ENCODE measurements around the gene SLC19A1. TPM values are rescaled to one million over a fixed set of nuclear protein-coding genes. Genes with fewer than 3 reads are reported as not detected.

Gene SLC19A1
- total RNA-seq, 1 donor from 2014 or later: 9.0 TPM

DNA sequence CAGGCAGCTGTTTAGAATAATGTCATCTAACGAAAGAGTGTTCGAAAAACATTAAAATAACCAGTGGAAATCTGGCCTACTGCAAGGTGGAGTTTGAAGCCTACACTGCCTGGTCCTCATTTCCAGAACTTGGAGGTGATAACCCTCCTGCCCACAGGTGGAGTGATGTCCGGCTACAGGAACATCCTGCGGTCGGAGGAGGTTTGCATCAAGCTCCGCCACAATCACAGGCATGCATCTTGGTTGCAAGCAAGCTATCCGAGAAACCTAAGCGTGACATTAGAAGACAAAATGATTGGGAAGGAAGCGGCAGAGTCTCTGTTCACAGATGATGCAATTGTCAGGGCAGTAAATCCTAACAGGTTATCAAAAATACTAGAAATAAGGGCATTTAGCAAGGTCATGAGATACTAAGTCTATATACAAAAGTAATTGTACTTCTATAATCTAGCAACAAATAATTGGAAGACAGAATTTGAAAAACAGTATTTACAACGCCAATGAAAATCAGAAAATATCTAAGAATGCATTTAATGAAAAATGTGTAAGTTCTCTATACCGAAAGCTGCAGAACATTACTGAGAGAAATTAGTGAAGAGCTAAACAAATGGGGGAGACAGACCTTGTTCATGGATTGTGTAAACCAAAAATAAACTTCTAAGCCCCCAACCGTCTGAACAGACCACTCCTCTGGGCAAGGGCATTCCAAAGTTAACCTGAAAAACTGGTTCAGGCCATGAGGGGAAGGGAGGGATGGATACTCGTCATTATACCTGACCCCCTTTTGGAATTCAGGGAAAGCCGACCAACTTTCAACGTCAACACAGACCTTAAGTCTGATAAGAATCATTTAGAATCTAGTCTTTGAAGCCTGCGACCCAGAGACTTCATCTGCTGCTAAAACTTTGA is 4.7 kb upstream of the SLC19A1 start:
- DNase-seq (ENCODE audit: low spot score in 2 of 2) (no peak), FAIRE-seq (no peak)

DNA sequence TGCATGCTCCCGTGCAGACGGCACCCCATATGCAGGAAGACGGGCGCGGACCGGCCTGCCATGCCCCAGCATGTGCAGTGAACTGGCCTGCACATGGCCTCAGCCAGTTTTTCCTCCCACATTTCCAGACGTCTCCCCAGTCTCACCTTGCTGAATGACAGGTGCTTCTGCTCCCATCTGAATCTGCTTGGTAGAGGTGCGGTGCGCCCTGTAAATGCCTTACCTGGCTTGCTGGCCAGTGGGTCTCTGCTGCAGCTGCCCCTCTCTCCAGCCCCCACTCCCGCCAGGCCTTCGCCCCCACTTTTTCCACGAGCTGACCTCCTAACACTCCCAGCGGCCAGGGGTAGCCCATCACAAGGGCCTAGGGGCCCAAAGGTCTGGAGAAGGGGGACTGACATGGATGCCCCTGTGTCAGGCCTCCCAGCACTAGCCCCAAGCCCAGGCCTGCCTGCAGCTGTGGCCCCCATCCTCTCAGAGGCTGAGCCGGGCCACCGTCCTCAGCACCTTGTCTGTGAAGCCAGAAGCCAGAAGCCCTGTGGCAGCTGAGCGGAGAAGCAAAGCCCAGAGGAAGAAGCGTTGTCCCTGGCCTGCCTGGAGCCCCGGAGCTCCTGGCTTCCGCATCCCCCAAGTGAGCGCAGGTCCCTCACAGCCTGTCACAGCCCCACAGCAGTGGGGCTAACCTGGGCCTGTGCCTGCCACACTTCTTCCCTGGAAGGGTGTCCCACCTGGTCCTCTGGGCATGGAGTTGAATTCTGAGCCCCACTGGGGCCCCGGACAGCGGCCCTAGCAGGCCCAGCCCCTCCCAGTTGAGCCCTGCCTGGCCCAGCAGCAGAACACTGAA is 3.7 kb upstream of the SLC19A1 start:
- FAIRE-seq (no peak), DNase-seq (ENCODE audit: low spot score in 2 of 2) (no peak)

DNA sequence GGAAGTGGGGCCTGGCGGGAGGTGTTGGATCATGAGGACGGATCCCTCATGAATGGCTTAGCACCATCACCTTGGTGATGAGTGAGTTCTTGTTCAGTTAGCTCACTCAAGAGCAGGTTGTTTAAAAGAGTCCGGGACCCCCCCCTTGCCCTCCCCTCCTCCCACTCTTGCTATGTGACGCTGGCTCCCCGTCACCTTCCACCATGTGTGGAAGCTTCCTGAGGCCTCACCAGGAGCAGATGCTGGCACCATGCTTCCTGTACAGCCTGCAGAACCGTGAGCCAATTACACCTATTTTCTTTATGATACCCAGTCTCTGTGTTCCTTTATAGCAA is 3.0 kb upstream of the SLC19A1 start:
- DNase-seq (ENCODE audit: low spot score in 2 of 2): no peak

DNA sequence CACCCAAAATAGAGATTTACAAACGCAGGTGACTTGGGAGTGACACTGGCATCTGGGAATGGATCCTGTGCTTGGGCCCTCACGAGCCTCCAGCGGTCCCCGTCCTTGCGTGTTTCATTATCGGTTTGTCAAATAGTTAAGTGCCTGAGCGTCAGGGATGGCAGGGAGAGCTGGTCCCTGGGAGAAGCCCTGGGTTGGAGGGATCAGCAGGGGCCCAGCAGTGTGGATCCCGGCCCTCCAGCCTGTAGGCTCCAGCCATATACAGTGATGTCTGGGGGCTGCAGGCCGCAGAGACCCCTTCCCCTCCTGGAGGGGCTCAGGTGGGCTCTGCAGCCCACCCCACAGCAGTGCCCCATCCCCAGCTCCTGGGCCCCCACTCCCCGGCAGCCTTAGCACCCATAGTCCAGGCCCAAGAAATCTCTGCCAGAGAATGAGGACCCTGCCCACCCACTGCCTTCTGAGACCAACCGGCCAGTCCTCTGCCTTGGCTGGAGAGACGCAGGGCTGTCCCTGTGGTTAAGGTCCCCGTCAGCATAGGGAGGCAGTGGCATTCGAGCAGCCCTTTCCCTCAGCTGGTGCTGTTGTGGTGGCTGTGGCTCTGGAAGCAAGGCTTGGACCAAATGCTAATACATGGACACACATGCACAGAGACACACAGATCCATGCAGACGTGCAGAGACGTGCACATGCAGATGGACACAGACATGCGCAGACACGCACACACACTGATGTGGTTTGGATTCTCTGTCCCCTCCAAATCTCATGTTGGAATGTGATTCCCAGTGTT is 2.4 kb upstream of the SLC19A1 start:
- FAIRE-seq: no peak
- DNase-seq (ENCODE audit: low spot score in 2 of 2): no peak

More for the DNA sequence above, 3.0 kb upstream of the SLC19A1 start:
- FAIRE-seq: no peak

DNA sequence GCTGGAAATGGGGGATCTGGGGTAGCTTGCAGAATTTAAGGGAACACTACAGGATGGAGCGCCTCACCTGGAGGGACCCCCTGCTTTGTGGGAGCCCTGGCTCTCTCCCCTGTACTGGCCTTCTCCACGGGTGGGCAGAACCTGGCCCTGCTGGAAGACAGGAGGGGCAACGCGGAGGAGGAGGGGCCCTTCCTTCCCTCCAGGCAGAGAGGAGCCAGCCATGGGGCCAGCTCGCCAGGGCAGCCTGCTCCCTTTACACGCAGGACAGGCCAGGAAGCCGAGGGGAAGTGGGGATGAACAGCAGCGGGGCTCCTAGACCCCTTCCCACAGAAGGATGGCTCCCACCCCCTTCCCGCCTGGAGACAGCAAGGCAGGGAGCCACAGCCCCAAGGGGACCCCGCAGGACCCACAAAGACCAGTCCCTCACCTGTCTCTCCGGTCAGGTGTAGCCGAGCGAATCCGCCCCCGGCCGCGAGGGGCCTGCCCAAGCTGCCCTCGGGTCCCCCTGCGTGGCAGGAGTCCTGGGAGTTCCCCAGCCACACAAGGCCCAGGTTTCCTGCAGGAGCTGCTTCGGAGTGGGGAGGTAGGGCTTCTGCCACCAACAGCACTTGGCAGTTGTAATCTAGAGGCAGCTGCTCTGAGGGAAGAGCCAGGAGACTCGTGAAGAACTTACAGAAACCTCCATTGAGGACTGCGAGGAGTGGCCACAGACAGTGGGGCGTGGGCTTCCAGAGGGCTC is 1.6 kb upstream of the SLC19A1 start:
- FAIRE-seq (no peak), DNase-seq (ENCODE audit: low spot score in 2 of 2) (peak in 1 of 2 donors; percentile 35)

DNA sequence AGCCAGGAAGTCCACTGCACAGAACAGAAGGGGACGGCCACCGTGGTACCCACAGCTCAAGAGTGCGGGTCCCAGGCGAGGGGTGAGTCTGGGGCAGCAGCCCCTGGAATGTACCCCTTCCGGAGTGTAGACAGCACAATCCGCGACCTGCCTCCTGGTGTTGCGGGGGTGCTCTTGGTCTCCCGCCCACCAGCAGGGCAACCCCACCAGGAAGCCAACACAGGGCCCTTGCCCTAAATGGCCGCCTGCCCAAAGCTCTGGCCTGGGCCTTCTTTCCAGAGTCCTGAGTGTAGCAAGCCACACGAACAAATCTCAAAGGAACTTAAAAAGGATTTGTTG is 1.1 kb upstream of the SLC19A1 start:
- no peak for DNase-seq (ENCODE audit: low spot score in 2 of 2)
- FAIRE-seq: no peak

DNA sequence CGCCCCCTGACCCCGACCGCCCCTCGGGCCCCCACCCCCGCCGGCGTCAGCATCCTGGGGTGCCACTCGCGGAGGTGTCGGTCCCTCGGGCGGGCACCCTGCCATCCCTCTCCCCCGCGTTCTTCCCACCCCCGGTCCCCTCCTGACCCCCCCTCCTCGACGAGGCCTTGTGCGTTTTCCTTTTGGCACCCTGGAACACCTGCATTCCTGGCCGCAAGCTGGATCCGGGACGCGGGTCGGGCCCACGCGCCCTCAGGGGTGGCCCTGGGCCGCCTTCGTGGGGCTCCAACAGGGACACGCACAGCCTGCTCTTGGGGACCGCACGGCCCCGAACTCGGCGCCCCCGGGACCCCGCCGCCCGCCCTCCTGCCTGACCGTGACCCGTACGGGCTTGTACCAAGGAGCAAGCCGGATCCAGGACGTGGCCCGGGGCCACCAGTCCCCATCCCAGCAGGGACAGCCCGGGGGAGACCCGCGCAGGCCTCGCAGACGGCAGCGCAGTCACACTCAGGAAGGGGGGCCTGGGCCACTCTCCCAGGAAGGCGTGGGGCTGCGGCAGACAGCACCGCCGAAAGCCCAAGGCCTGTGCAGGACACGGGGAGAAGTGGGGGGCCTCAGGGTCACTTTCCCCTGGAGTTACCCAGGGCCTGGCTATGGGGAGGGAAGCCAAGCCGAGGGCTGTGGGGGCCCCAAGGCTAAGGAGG is 579 bp upstream of the SLC19A1 start:
- FAIRE-seq: no peak
- DNase-seq (ENCODE audit: low spot score in 2 of 2): no peak

DNA sequence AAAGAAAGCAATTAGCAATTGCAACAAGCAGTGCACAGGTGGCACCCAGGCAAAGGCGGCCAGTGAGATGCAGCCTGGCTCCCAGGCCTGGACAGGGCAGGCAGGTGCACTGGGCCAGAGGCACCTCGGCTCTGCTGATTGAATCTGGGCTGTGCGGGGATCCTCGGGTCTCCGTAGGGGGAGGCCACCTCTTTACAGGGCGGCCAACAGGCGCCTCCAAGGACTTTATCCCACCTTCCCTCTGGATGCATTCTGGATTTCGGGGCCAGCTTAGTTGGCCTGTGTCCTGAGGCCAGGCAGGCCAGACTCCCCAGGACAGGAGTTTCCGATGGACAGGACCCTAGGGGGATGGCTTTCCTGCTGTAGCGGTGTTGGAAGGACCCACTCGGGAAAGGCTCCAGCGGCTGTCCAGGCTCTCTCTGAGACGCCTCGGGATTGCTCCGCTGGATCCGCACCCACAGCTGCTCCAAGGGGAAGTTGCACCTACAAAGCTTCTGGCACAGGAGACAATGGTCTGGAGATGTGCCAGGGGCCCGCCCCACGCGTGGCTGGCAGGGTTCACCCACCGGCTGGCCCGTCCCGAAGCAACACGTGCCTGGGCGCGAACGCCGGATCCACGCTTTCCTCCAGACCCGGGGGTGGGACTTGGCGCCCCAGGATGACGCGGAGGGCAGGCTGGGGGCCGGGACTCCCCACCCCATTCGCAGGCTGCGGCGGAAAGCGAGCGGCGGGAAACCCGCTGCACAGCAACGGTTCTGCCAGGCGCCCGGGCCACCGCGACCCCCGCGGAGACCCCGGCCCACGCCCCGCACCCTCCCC is 810 bp downstream of the SLC19A1 start:
- DNase-seq (ENCODE audit: low spot score in 2 of 2) (peak; percentile 84 to 93), FAIRE-seq (no peak)

DNA sequence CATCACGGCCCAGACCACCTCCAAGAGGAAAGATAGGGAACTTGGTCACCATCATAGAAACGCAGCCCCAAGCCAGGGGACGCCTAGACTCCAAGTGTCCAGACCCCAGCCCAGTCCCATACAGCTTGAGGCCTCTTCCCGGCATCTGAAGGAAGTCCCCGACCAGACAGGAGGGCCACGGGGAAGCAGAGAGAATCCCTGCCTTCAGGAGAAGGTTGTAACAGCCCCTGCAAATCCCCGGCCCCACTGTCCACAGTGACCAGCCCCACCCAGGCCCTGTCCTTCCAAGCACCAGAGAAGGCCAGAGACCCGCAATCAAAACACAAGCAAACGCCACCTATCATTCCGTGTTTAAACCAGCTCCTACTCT is 1.7 kb downstream of the SLC19A1 start:
- no peak for FAIRE-seq

DNA sequence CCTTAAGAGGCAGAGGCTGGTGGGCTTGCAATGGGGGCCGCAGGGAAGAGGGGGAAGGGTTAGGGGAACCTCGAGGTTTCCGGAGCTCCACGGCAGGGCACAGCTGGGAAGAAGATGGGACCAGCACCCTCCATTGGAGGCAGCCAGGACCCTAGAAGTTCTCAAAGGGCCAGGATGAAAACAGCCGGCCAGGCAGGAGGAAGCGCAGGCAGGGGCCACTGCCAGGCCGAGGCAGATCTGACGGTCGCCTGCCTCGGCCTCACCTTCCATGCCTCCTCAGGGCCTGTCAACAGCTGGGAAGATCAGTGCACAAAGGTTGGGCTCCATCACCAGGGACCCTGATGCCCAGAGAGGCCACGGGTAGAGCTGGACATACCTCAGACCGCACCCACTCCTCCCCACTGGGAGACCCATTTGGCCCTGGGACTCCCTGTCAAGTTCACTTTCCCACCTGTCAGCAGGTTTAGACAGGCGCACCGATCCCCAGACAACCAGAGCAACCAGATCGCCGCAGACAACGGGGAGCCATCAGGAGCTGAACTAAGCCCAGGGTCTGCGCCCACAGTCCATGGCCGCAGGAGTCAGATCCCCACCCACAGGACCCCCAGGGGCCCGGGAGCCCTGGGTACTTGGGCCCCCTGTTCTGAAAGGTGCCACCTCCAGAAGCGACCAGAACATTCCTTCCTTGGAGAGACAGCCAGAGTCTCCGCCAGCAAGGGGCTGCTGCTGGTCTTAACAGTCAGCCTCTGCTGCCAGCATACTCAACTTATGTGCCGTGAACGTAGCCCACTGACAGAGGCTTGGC is 2.2 kb downstream of the SLC19A1 start:
- DNase-seq (ENCODE audit: low spot score in 2 of 2) (no peak), FAIRE-seq (no peak)

More for the DNA sequence above, 1.7 kb downstream of the SLC19A1 start:
- no peak for DNase-seq (ENCODE audit: low spot score in 2 of 2)

DNA sequence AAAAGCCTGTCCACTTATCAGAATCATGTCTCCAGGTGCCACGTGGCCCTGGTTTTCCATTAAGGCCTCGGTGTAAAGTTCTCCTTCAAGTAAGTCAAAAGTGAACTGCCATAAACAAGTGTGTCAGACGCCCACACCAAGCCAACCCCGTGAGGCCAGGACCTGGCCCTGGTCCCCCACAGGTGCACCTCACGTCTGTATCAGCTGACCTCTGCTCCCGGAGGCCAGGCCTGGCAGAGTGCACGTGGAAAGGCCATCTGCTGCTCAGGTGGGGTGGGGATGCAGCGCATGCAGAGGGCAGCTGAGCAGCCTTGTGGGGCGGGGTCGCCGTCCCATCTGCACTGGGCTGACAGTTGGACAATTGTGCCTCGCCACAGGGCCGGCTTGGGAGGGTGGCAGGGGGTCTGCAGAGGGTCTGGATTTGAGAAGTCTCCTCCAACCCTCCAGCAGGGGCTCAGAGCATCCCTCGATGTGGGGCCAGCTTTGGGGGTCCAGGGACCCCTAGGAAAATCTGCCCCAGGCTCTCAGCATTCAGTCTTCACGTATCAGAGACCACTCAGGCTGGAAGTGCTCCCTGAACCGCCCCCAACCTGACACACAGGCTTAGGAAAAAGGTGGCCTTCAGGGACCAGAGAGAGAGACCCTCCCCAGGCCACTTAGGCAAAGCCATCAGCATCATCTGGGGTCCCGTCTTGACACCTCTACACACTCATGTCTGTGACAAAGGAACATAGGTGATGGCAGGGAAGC is 3.0 kb downstream of the SLC19A1 start:
- no peak for DNase-seq (ENCODE audit: low spot score in 2 of 2)
- no peak for FAIRE-seq

DNA sequence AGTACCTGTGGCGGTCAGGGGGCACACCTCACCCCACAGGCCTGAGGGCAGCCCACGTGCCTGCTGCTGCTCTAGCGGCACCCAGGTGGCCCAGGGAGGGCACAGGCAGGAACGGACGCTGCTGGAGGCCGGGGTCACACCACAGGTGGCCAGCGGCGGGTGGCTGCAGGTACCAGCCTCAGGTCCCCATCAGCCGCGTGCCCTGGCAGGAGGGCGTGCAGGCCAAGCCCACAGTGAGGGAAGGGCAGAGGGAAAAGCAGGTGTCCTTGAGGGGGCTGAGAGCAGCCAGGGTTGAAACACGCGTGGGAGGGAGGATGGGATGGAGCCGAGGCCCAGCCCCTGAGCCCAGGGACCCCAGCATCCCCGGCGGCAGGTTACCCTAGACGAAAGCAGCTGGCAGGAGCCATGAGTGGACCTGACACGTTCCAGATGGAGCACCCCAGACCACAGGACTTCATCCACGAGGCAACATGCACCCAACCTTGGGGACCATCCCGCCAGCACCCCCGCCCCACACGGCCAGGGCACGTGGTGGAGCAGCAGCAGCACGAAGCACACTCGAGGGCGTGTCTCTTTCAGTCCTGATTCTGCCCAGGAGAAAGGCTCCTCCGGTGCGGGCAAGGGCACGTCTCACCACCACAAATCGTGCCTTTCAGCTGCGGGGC is 3.7 kb downstream of the SLC19A1 start:
- no peak for FAIRE-seq
- no peak for DNase-seq (ENCODE audit: low spot score in 2 of 2)

DNA sequence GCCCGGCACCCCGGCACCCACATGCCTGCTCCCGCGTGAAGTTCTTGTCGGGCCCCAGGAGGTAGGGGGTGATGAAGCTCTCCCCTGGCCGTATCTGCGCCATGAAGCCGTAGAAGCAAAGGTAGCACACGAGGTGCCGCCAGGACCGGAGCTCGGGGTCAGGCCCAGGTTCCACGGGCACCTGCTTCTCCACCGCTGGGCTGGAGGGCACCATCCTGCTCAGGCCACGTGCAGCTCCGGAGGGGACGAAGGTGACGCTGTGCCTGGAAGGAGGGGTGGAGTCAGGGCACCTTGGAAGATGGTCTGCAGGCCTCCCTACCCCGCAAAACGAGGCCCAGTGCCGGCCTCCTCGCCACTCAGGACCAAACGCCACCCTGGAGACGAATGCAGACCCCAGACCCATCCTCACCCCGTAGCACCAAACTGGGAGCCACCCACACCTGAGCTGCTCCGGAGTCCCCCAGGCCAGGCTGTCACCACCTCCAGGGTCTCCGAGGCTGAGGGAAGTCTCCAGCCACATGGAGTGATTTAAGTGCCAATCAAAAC is 4.4 kb downstream of the SLC19A1 start:
- DNase-seq (ENCODE audit: low spot score in 2 of 2) (no peak), FAIRE-seq (no peak)

DNA sequence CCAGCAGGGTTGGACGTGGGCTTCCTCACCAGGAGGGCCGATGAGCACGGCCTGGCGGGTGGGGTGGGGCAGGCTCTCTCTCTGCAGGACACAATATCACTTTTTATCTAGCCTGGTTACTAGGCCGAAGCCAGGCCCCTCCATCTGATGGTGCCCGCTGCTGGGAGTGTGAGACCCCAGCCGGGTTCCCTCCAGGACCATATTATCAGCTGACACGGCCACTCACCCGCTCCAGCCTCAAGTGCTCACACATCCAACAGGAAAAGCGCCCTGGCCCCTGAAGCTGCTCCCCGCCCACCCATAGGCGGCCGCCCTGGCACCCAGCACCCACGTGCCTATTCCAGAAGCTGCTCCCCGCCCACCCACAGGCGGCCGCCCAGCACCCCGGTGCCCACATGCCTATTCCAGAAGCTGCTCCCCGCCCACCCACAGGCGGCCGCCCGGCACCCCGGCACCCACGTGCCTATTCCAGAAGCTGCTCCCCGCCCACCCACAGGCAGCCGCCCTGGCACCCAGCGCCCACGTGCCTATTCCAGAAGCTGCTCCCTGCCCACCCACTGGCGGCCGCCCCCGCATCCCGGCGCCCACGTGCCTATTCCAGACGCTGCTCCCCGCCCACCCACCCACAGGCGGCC is 5.0 kb downstream of the SLC19A1 start:
- no peak for FAIRE-seq
- DNase-seq (ENCODE audit: low spot score in 2 of 2): no peak

DNA sequence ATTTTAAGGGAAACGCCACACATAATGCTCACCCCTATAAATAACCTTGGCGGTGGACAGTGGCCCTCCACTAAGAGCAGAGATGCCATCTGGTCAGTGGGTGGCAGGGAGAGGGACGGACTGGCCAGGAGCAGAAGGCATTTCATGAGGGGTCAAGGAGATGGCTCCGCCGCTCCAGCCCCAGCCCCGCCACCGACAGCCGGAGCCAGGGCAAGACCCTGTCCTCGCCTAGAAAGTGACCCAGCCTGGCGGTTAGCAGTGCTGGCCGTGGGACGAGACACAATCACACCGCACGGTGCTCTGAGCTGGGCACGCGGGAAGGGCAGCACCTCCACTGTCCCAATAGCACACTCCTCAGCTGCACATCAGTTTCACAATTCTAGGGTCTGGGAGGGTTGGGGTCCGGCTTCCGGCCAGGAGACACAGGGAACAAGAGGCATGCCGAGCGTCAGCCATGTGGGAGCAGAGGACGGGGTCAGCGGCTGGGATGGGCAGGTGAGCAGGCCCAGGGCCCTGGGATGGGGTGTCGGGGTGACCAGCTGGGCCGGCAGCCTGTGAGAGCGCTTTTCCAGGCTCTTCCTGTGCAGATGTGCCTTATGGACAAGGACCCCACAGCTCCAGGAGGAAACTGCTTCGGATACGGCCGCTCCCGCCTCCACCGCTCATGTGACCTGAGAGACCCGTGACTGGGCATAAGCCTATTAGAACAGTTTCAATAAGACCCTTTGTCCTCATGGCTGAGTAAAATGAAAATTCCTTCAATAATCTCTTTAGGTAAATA is 5.7 kb downstream of the SLC19A1 start:
- DNase-seq (ENCODE audit: low spot score in 2 of 2) (no peak), FAIRE-seq (no peak)
